HG02571 (cell line): ENCODE measurements around the gene NPLOC4.

ENCODE experiments used
- ATAC-seq: cut with Tn5 transposase; IDR thresholded peaks from one replicate; pipeline ENCODE4 v1.9.1; 2021; ENCODE audit warnings: mild to moderate bottlenecking, moderate library complexity; ENCODE audit not compliant: unreplicated experiment

Gene NPLOC4

GRCh38 chr17:81664051-81664470, 27.1 kb upstream of the NPLOC4 start:
- ATAC-seq, result no peak

- no peak for ATAC-seq
These were observed 25.1 kb upstream of the NPLOC4 start for GRCh38 chr17:81662002-81662401.

- no peak for ATAC-seq
These were observed 23.5 kb upstream of the NPLOC4 start for GRCh38 chr17:81660441-81660840.

- ATAC-seq, result no peak
These were observed 22.1 kb upstream of the NPLOC4 start for GRCh38 chr17:81659038-81659437.

GRCh38 chr17:81656835-81657234, 19.9 kb upstream of the NPLOC4 start:
- ATAC-seq, result no peak

GRCh38 chr17:81656118-81656743, 19.3 kb upstream of the NPLOC4 start, which contains the start of gene PDE6G:
TSS of gene PDE6G (minus strand) at chr17:81656542. CDS start at chr17:81653305, 3,237 bp downstream.
- ATAC-seq, result no peak

GRCh38 chr17:81655378-81656117, 18.6 kb upstream of the NPLOC4 start:
- ATAC-seq, result no peak

- ATAC-seq, result no peak
These were observed 16.2 kb upstream of the NPLOC4 start for GRCh38 chr17:81652906-81653771.

- no peak for ATAC-seq
These were observed 14.8 kb upstream of the NPLOC4 start for GRCh38 chr17:81651692-81652091.

GRCh38 chr17:81650951-81651350, 14.0 kb upstream of the NPLOC4 start:
- no peak for ATAC-seq

- ATAC-seq, result no peak
These were observed 11.8 kb upstream of the NPLOC4 start for GRCh38 chr17:81648707-81649085.

GRCh38 chr17:81648013-81648706, 11.2 kb upstream of the NPLOC4 start:
- no peak for ATAC-seq

- ATAC-seq, result no peak
These were observed 10.7 kb upstream of the NPLOC4 start for GRCh38 chr17:81647640-81648012.

GRCh38 chr17:81646869-81647600, 10.1 kb upstream of the NPLOC4 start:
- ATAC-seq, result no peak

GRCh38 chr17:81644976-81645952, 8.4 kb upstream of the NPLOC4 start:
- ATAC-seq, result no peak

GRCh38 chr17:81644496-81644895, 7.6 kb upstream of the NPLOC4 start:
- ATAC-seq, result no peak

GRCh38 chr17:81641825-81642489, 5.0 kb upstream of the NPLOC4 start:
- no peak for ATAC-seq

- no peak for ATAC-seq
These were observed 3.1 kb upstream of the NPLOC4 start for GRCh38 chr17:81640011-81640410.

GRCh38 chr17:81638683-81639082, 1.8 kb upstream of the NPLOC4 start:
- ATAC-seq, result no peak
